Adrenal gland (tissue), 12 donors: ENCODE results near the gene ZBED3. TPM values are rescaled to one million over a fixed set of nuclear protein-coding genes. Genes with fewer than 3 reads are reported as not detected.

Experiments used
- DNase-seq, 7 donors: peaks; one replicate each; pipeline ENCODE4 v3.0.0-alpha.2; 2019 to 2020
- H3K27ac ChIP-seq, 5 donors: fragments of 200-600 bp; sonication (generic) in 4 of 5; 1 replicate in 3 of 5; 2 replicates in 2 of 5; pipeline versions ENCODE4 v1.5.1 to v1.8.0; 2016 to 2020; ENCODE audit warnings: mild to moderate bottlenecking in 1 of 5
- H3K27me3 ChIP-seq: fragments of 200-600 bp; 2 replicates; pipeline ENCODE4 v1.8.0; 2021
- H3K36me3 ChIP-seq, 2 donors: fragments of 200-600 bp; replicated peaks in 1 of 2; 1 replicate in 1 of 2; 2 replicates in 1 of 2; pipeline versions ENCODE4 v1.5.1 to v1.8.0; 2018 to 2022
- H3K4me1 ChIP-seq, 2 donors: fragments of 200-600 bp; replicated peaks in 1 of 2; 1 replicate in 1 of 2; 2 replicates in 1 of 2; pipeline versions ENCODE4 v1.5.1 to v1.8.0; 2018 to 2021
- H3K4me3 ChIP-seq, 4 donors: fragments of 200-600 bp; sonication (generic) in 3 of 4; one replicate each; pipeline ENCODE4 v1.5.1; 2016 to 2018
- H3K9me3 ChIP-seq, 3 donors: fragments of 200-600 bp; sonication (generic) in 1 of 3; replicated peaks in 1 of 3; 1 replicate in 2 of 3; 2 replicates in 1 of 3; pipeline versions ENCODE4 v1.5.1 to v1.8.0; 2016 to 2021
- POLR2A ChIP-seq, 2 donors: fragments of 450-650 bp; IDR thresholded peaks; one replicate each; pipeline ENCODE4 v1.6.1; 2017; ENCODE audit warnings: antibody characterized with exemption in 2 of 2, mild to moderate bottlenecking in 2 of 2, moderate library complexity in 1 of 2
- WGBS, 4 donors: extraction: QIAGEN DNeasy Blood & Tissue Kit in 2 of 4; methylation state at CpG; one replicate each; pipeline versions ENCODE4 v1.1.5 to v1.1.7; 2013 to 2017; 5-methylcytosine and 5-hydroxymethylcytosine counted together
- intact Hi-C, 2 donors: fragments of 100-400 bp; cut with DNase I; formaldehyde crosslinking; loops; one replicate each; pipeline versions ENCODE4 v1.14.1 to v1.15.0; 2022 to 2023
- polyA plus RNA-seq, 3 donors: library from polyadenylated mRNA; stranded (reverse); fragments of 200-250 nt in 2 of 3; fragments of 350-450 nt in 1 of 3; fragmentation: Illumina TruSeq in 1 of 3; extraction: RNeasy Lipid Tissue Mini Kit (QIAGEN cat#74804) in 1 of 3; gene quantifications; one replicate each; pipeline ENCODE4 v1.2.3, GENCODE V29; 2013 to 2014
- total RNA-seq, 9 donors: library from RNA; depleted of rRNA in 4 of 9; stranded (reverse); fragments of >200 nt in 4 of 9; fragments of 120-200 nt in 1 of 9; fragmentation: NEBNext Ultra II Directional in 1 of 9; extraction: Animal tissue kit (Norgen Biotek cat#: 25700) in 1 of 9; gene quantifications; one replicate each; pipeline versions ENCODE4 v1.1.0 to v1.2.4, GENCODE V29; 2013 to 2023
- TF ChIP-seq, protein P1 (sequence below), 6 experiments: fragments of 450-650 bp in 4 of 6; fragments of 200-600 bp in 2 of 6; sonication (generic) in 1 of 6; IDR thresholded peaks; 1 replicate in 5 of 6; 2 replicates in 1 of 6; pipeline versions ENCODE4 v1.5.1 to v1.8.0; 2016 to 2021; ENCODE audit warnings: antibody characterized with exemption in 6 of 6, mild to moderate bottlenecking in 2 of 6, moderate library complexity in 1 of 6
- donor health status: healthy with polysubstance abuse.
- donor health status: Bipolar disorder and iron deficiency.
- donor health status: DM: yes; HTN: yes; CAD: no.
- donor health status: DM: no; HTN: no; CAD: no.
- donor health status: DM: no; HTN: no; CAD: no.
- donor health status: DM: yes; HTN: yes; CAD: no.

The ZBED3 gene
- total and polyA plus RNA-seq, 12 donors, result 1.3 to 13.9 (median 8.7) TPM

DNA sequence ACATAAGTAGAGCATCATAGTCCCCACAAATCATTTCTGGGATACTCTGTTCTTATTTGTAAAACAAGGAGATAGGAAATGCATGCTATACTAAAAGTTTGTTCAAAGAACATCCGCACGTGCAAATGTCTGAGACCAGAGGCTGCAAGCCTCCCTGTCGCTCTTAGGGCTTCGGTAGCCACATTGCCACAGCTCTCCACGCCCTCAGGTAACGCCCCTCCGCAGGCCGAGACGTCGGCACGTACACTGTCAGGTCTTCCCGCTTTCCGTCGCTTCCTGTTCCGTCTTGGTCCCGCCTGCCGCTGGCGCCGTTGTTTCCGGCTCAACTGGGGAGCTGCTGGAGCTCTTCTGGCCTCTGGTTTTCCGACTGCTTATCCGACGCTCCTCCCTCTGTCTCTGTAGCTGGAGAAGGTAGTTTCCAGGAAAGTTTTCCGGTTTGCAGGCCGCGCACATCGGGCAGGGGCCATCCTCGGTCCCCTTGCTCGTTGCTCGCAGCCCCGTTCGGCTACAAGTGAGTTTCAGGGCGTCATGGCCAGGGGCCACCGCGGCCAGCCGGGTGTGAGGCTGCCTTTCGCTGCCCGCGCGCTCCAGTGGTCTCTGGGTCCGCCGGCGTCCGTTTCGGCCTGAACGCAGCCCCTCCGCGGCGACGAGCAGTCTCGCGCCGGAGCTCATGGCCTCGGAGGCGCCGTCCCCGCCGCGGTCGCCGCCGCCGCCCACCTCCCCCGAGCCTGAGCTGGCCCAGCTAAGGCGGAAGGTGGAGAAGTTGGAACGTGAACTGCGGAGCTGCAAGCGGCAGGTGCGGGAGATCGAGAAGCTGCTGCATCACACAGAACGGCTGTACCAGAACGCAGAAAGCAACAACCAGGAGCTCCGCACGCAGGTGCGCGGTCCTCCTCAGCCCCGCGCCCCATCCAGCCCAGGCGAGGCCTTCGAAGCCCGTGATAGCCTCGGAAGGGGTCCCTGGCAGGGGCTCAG is 56.7 kb downstream of the ZBED3 start, which contains the start of gene AGGF1:
Gene AGGF1 (plus strand): TSS at position 308 of the 975 bp plus-strand sequence. CDS start 363 bp downstream, at position 671.
- peak within 1 kb of the TSS; percentile 67 to 99 (median 90) for H3K4me3 ChIP-seq
- H3K36me3 ChIP-seq, result peaks cover 0 to 1% of the 10 kb centered on the region in 2 donors
- 0 to 1% (median 0%) methylated on average over 25 to 82 of the region's 82 CpGs for WGBS, 4 donors
- peak within 1 kb of the TSS; percentile 70 to 97 (median 84) for H3K27ac ChIP-seq
- no peaks in the 10 kb centered on the region for H3K27me3 ChIP-seq
- H3K9me3 ChIP-seq, result no peaks in the 10 kb centered on the region
- TF ChIP-seq, protein P1, sequence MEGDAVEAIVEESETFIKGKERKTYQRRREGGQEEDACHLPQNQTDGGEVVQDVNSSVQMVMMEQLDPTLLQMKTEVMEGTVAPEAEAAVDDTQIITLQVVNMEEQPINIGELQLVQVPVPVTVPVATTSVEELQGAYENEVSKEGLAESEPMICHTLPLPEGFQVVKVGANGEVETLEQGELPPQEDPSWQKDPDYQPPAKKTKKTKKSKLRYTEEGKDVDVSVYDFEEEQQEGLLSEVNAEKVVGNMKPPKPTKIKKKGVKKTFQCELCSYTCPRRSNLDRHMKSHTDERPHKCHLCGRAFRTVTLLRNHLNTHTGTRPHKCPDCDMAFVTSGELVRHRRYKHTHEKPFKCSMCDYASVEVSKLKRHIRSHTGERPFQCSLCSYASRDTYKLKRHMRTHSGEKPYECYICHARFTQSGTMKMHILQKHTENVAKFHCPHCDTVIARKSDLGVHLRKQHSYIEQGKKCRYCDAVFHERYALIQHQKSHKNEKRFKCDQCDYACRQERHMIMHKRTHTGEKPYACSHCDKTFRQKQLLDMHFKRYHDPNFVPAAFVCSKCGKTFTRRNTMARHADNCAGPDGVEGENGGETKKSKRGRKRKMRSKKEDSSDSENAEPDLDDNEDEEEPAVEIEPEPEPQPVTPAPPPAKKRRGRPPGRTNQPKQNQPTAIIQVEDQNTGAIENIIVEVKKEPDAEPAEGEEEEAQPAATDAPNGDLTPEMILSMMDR (IDR thresholded peaks at IDR 0.05), result no peak
- peak; percentile 9 to 77 for TF ChIP-seq POLR2A (IDR thresholded peaks at IDR 0.05)
- DNase-seq, result peak; percentile 91 to 97 (median 95)
- intact Hi-C loops, result no loop called here
- peaks cover 13 to 23% of the 10 kb centered on the region in 2 donors for H3K4me1 ChIP-seq

DNA sequence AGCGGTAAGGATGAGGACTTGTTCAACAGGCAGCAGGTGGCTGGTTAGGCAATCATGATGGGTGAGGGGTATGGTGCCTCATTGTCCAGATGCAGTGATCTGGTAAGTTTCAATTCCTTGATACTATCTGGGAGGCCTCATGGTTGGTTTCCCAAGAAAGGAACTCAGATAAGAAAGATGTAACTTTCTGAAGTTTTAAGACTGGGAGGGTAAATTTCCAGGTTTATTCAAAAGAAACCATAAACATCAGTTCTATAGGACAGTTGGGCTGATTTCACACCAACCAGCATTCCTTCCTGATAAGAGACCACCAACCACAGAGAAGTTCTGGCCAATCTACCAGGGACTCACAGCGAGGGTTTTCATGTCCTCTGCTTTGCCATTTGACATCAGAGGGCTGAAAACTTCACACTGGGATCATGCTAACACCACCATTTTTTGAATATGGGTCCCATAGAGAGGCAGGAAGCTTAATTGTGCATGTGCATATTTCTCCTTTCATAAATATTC is 57.7 kb downstream of the ZBED3 start:
- Histone ChIP-seq H3K27me3 (no peaks in the 10 kb centered on the region), H3K36me3 (no peaks in the 10 kb centered on the region), H3K4me1 (peaks cover 13 to 23% of the 10 kb centered on the region in 2 donors), H3K9me3 (no peaks in the 10 kb centered on the region), H3K4me3 (peak overlapping the region in 2 of 4 donors; percentile 83 to 97), H3K27ac (peak overlapping the region in 1 of 5 donors; percentile 97)
- intact Hi-C loops, result no loop called here
- TF ChIP-seq, protein P1 (IDR thresholded peaks at IDR 0.05), result no peak
- no peak for TF ChIP-seq POLR2A (IDR thresholded peaks at IDR 0.05)
- WGBS, 4 donors, result 89 to 97% (median 91%) methylated on average over 2 of the region's 2 CpGs
- DNase-seq, result no peak

DNA sequence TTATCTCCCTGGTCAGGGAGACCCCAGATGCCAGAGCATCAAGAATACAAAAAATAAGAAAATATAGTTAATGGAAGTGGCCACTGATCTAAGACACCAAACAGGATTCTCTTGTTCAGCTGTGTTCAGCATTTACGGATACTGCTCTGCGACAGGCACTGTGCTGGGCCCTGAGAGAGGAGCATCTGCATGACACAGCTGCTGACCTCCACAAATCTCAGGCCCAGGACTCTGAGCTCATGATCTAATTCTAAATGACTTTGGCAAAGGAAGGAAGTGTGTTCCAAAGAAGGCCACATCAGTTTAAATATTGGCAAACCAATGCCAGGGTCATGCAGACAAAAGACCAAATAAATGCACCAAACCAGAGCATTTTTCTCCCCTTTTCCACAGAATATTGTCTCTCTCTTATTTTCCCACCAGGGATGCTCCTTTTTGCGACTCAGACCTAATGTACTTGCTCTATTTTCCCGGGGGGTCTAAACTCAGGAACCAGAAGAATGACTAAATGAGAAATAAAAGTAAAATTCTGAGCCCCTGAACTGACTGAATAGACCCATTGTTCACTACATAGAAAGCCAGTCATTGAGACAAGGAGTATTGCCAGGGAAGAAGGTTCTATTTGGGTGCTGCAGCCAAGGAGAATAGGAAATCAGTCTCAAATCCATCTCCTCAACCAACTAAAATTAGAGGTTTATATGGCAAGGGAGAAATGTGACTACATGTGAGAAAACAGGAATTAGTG is 58.3 kb downstream of the ZBED3 start:
- Histone ChIP-seq H3K9me3 (no peaks in the 10 kb centered on the region), H3K4me1 (peaks cover 13 to 23% of the 10 kb centered on the region in 2 donors), H3K4me3 (no peak overlapping the region), H3K27me3 (no peaks in the 10 kb centered on the region), H3K36me3 (no peaks in the 10 kb centered on the region), H3K27ac (no peak overlapping the region)
- no peak for DNase-seq
- intact Hi-C loops, result no loop called here
- TF ChIP-seq, protein P1 (IDR thresholded peaks at IDR 0.05), result no peak
- no peak for TF ChIP-seq POLR2A (IDR thresholded peaks at IDR 0.05)
- WGBS, 4 donors, result 88 to 96% (median 95%) methylated on average over 4 of the region's 4 CpGs

DNA sequence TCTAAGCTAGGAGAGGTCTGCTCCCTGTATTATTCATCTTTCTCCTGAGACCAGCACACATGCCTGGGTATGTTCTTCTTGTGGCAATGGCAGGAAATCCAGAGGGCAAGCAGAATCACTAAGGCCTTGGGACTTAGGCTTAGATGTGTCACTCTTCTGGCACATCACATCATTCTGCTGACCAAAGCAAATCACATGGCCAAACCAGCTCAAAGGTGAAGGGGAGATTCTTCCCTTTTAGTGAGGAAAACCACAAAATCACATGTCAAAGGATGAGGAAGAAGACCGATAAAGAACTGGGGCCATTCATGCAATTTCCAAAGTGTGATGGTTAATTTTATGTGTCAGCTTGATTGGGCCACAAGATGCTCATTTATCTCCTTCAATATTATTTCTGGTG is 62.6 kb downstream of the ZBED3 start:
- Histone ChIP-seq H3K27me3 (no peaks in the 10 kb centered on the region), H3K36me3 (no peaks in the 10 kb centered on the region), H3K27ac (no peak overlapping the region), H3K9me3 (no peaks in the 10 kb centered on the region), H3K4me3 (no peak overlapping the region), H3K4me1 (peaks cover under 1% of the 10 kb centered on the region in 2 donors)
- intact Hi-C loops, result no loop called here
- WGBS, 4 donors, result 70 to 81% (median 78%) methylated on average over 1 of the region's 1 CpG
- no peak for DNase-seq
- TF ChIP-seq POLR2A (IDR thresholded peaks at IDR 0.05), result no peak
- TF ChIP-seq, protein P1 (IDR thresholded peaks at IDR 0.05), result no peak
